PC-3 (cell line): ENCODE results near the gene ASCC3. TPM values are rescaled to one million over a fixed set of nuclear protein-coding genes. Genes with fewer than 3 reads are reported as not detected.

ENCODE experiments used
- ATAC-seq: fragments of 200-7000 bp; cut with Tn5 transposase; 2 replicates; pipeline ENCODE4 v1.9.1; 2020; ENCODE audit warnings: mild to moderate bottlenecking, moderate library complexity
- BruUV-seq: library from RNA; stranded (reverse); fragments of 400-500 nt; replicated peaks from 2 replicates; lab custom pipeline; 2021; lab: Mats Ljungman, UMichigan
- CTCF ChIA-PET: fragments of 300-600 bp; sonication (Branson Sonifier 250); formaldehyde crosslinking; loops from one replicate; lab custom pipeline; 2022; ENCODE audit warnings: antibody characterized with exemption; lab: Charles Lee
- POLR2A ChIA-PET: fragments of 300-600 bp; sonication (Branson Sonifier 250); formaldehyde crosslinking; loops from one replicate; lab custom pipeline; 2022; ENCODE audit warnings: antibody characterized with exemption; ENCODE audit not compliant: unreplicated experiment; lab: Charles Lee
- DNase-seq: peaks from one replicate; pipeline ENCODE4 v3.0.0-alpha.2; 2015
- H2AFZ ChIP-seq: fragments of 300-600 bp; sonication (generic); 2 replicates; pipeline ENCODE4 v1.6.0; 2016; ENCODE audit warnings: antibody characterized with exemption, low read length
- H3F3A ChIP-seq: fragments of 300-600 bp; sonication (generic); one replicate; pipeline ENCODE4 v1.6.0; 2017; ENCODE audit warnings: antibody characterized with exemption, low read length, control low read depth, mild to moderate bottlenecking; ENCODE audit not compliant: unreplicated experiment
- H3K27ac ChIP-seq: fragments of 300-600 bp; sonication (generic); 2 replicates; pipeline ENCODE4 v1.5.1; 2016; ENCODE audit warnings: mild to moderate bottlenecking, low read length
- H3K27me3 ChIP-seq: fragments of 300-600 bp; sonication (generic); 2 replicates; pipeline ENCODE4 v1.6.1; 2016; ENCODE audit warnings: low read length, mixed read lengths
- H3K36me3 ChIP-seq: fragments of 300-600 bp; sonication (generic); 2 replicates; pipeline ENCODE4 v1.6.1; 2016; ENCODE audit warnings: low read depth, mixed run types, low read length, mixed read lengths
- H3K4me1 ChIP-seq: fragments of 300-600 bp; sonication (generic); 2 replicates; pipeline ENCODE4 v1.5.1; 2016; ENCODE audit warnings: low read length; ENCODE audit not compliant: insufficient read depth
- H3K4me2 ChIP-seq: fragments of 300-600 bp; sonication (generic); 2 replicates; pipeline ENCODE4 v1.6.0; 2016; ENCODE audit warnings: low read length
- H3K4me3 ChIP-seq: fragments of 300-600 bp; sonication (generic); 2 replicates; pipeline ENCODE4 v1.5.1; 2016; ENCODE audit warnings: mild to moderate bottlenecking, low read length, mixed read lengths
- H3K79me2 ChIP-seq: fragments of 300-600 bp; sonication (generic); 2 replicates; pipeline ENCODE4 v1.6.1; 2017; ENCODE audit warnings: low read length, mixed read lengths
- H3K9ac ChIP-seq: fragments of 300-600 bp; sonication (generic); 2 replicates; pipeline ENCODE4 v1.6.0; 2016; ENCODE audit warnings: mild to moderate bottlenecking, low read length
- H3K9me2 ChIP-seq: fragments of 300-600 bp; sonication (generic); replicated peaks from 2 replicates; pipeline ENCODE4 v1.6.1; 2016; ENCODE audit warnings: mixed run types, low read length, mixed read lengths
- H3K9me3 ChIP-seq: fragments of 300-600 bp; sonication (generic); 2 replicates; pipeline ENCODE4 v1.6.1; 2016; ENCODE audit warnings: low read length, mixed read lengths
- H4K20me1 ChIP-seq: fragments of 300-600 bp; sonication (generic); 2 replicates; pipeline ENCODE4 v1.6.1; 2016; ENCODE audit warnings: low read length, mixed read lengths
- EZH2 ChIP-seq: fragments of 300-600 bp; sonication (generic); IDR thresholded peaks from one replicate; pipeline ENCODE4 v1.6.1; 2017; ENCODE audit warnings: antibody characterized with exemption, mild to moderate bottlenecking, low read length; ENCODE audit not compliant: unreplicated experiment
- EZH2phosphoT487 ChIP-seq: fragments of 300-600 bp; sonication (generic); IDR thresholded peaks from 2 replicates; pipeline ENCODE4 v1.6.1; 2018; ENCODE audit warnings: mild to moderate bottlenecking, antibody characterized with exemption, low read length, borderline replicate concordance
- intact Hi-C: fragments of 100-400 bp; cut with micrococcal nuclease; formaldehyde crosslinking; loops from 2 replicates; pipeline ENCODE4 v1.9.0; 2023
- total RNA-seq: library from RNA; depleted of rRNA; stranded (reverse); fragments of >200 nt; gene quantifications from 2 replicates; pipeline ENCODE4 v1.2.3, GENCODE V29; 2014
- TF ChIP-seq, protein P1 (sequence below): fragments of 300-600 bp; sonication (generic); conservative IDR thresholded peaks from 2 replicates; pipeline ENCODE4 v1.5.1; 2017; ENCODE audit warnings: antibody characterized with exemption, low read depth, mild to moderate bottlenecking, low read length

The ASCC3 gene
- total RNA-seq, 1 experiment from 2014 or later = 27.7 TPM

DNA sequence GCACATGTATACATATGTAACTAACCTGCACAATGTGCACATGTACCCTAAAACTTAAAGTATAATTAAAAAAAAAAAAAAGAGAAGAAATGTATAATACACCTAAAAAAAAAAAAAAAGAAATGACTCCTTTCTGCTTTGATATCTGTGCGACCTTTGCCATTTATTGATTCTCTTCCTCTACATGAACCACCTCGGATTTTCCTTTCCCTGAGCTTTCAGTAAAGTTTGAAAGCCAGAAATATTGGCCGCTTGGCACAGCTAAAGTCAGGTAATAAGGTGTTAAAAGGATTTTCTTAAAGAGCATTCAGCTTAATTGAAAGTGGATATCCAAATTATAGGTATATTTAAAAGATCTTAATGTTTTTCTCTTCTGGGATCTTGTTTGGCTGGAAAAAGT, 12.6 kb upstream of the ASCC3 start:
- TF ChIP-seq, protein P1, sequence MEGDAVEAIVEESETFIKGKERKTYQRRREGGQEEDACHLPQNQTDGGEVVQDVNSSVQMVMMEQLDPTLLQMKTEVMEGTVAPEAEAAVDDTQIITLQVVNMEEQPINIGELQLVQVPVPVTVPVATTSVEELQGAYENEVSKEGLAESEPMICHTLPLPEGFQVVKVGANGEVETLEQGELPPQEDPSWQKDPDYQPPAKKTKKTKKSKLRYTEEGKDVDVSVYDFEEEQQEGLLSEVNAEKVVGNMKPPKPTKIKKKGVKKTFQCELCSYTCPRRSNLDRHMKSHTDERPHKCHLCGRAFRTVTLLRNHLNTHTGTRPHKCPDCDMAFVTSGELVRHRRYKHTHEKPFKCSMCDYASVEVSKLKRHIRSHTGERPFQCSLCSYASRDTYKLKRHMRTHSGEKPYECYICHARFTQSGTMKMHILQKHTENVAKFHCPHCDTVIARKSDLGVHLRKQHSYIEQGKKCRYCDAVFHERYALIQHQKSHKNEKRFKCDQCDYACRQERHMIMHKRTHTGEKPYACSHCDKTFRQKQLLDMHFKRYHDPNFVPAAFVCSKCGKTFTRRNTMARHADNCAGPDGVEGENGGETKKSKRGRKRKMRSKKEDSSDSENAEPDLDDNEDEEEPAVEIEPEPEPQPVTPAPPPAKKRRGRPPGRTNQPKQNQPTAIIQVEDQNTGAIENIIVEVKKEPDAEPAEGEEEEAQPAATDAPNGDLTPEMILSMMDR = no peak
- no peak for TF ChIP-seq EZH2
- TF ChIP-seq EZH2phosphoT487 = no peak
- Histone ChIP-seq H3K9me2 (no peaks in the 10 kb centered on the region), H3K79me2 (no peaks in the 10 kb centered on the region), H3K4me1 (no peaks in the 10 kb centered on the region), H3K36me3 (no peaks in the 10 kb centered on the region), H4K20me1 (no peaks in the 10 kb centered on the region), H3F3A (no peaks in the 10 kb centered on the region), H3K9ac (no peak overlapping the region), H3K4me2 (no peak overlapping the region), H3K27me3 (no peaks in the 10 kb centered on the region), H3K9me3 (no peaks in the 10 kb centered on the region), H2AFZ (no peak overlapping the region), H3K27ac (no peak overlapping the region), H3K4me3 (no peak overlapping the region)
- ChIA-PET CTCF (no interaction called here), POLR2A (no interaction called here)
- intact Hi-C loops = no loop called here
- ATAC-seq (no peak), DNase-seq (no peak)
- BruUV-seq = no TSS peak

DNA sequence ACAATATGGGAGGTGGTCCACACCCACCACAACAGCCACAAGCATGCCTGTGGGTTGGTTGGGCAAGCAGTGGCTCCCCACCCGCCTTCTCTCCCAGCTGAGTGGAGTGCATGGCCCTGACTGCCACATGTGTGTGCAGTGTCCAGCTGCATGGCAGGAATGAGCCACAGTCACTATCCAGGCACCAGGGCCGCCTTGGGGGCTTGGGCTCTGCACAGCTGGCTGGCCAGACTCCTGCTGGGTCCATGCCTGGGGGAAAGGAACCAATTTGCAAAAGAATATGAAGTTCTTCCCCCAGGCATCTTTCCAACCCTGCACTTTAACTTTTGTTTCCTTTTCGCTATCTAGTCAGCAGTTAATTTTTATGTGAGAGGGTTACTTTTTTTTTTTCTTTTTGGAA, 11.6 kb upstream of the ASCC3 start:
- ChIA-PET CTCF (no interaction called here), POLR2A (no interaction called here)
- Histone ChIP-seq H3K79me2 (no peaks in the 10 kb centered on the region), H2AFZ (no peak overlapping the region), H3K27ac (no peak overlapping the region), H4K20me1 (no peaks in the 10 kb centered on the region), H3K9me2 (no peaks in the 10 kb centered on the region), H3K9me3 (no peaks in the 10 kb centered on the region), H3K4me3 (no peak overlapping the region), H3K36me3 (no peaks in the 10 kb centered on the region), H3K4me1 (no peaks in the 10 kb centered on the region), H3K9ac (no peak overlapping the region), H3K4me2 (no peak overlapping the region), H3K27me3 (no peaks in the 10 kb centered on the region), H3F3A (no peaks in the 10 kb centered on the region)
- no TSS peak for BruUV-seq
- ATAC-seq (no peak), DNase-seq (no peak)
- intact Hi-C loops = no loop called here
- TF ChIP-seq, protein P1 = no peak
- TF ChIP-seq EZH2phosphoT487 (no peak), EZH2 (no peak)

DNA sequence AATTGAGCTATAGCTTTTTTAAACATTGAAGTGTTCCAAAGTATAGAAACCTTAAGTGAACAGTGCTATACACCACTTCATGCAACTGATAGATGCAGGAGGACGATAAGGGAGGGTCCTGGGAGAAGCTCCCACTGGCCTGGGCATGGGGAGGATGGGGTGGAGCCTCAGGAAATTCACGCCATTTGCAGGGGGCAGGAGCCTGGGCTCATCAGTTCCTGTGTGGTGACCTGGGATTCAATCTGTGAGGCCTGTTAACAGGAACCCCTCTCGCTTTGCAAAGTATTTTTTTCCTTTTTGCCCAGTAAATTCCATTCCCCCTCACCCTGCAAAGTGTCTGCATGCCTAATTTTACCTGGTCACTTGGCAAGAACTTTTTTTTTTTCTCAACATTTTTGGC, 11.0 kb upstream of the ASCC3 start:
- H3K27me3 ChIP-seq = no peaks in the 10 kb centered on the region
- H3K9me3 ChIP-seq = no peaks in the 10 kb centered on the region
- no TSS peak for BruUV-seq
- no peak overlapping the region for H3K9ac ChIP-seq
- H3K4me3 ChIP-seq = no peak overlapping the region
- H4K20me1 ChIP-seq = no peaks in the 10 kb centered on the region
- H3K79me2 ChIP-seq = no peaks in the 10 kb centered on the region
- H3K4me1 ChIP-seq = no peaks in the 10 kb centered on the region
- ChIA-PET CTCF (no interaction called here), POLR2A (no interaction called here)
- H3F3A ChIP-seq = no peaks in the 10 kb centered on the region
- ATAC-seq (no peak), DNase-seq (no peak)
- H3K9me2 ChIP-seq = no peaks in the 10 kb centered on the region
- no peak overlapping the region for H3K4me2 ChIP-seq
- H3K27ac ChIP-seq = no peak overlapping the region
- no peak overlapping the region for H2AFZ ChIP-seq
- no peaks in the 10 kb centered on the region for H3K36me3 ChIP-seq
- TF ChIP-seq, protein P1 = no peak
- TF ChIP-seq EZH2 (no peak), EZH2phosphoT487 (no peak)
- intact Hi-C loops = no loop called here
